KOPT-K1 (cell line): ENCODE results near the gene TSHZ3.

Experiments used
- H3K27ac ChIP-seq: fragments of 200-600 bp; sonication (generic); 2 replicates; pipeline ENCODE4 v1.5.1; 2016; ENCODE audit warnings: antibody characterized with exemption, mild to moderate bottlenecking, low read depth, low read length; ENCODE audit not compliant: poor library complexity, severe bottlenecking
- H3K36me3 ChIP-seq: fragments of 200-600 bp; sonication (generic); 2 replicates; pipeline ENCODE4 v1.5.1; 2017; ENCODE audit warnings: antibody characterized with exemption, mild to moderate bottlenecking, low read length, moderate library complexity; ENCODE audit not compliant: insufficient read depth
- H3K9me3 ChIP-seq: fragments of 200-600 bp; sonication (generic); 2 replicates; pipeline ENCODE4 v1.5.1; 2017; ENCODE audit warnings: antibody characterized with exemption, low read length, mild to moderate bottlenecking; ENCODE audit not compliant: insufficient read depth, poor library complexity, severe bottlenecking

The TSHZ3 gene

DNA sequence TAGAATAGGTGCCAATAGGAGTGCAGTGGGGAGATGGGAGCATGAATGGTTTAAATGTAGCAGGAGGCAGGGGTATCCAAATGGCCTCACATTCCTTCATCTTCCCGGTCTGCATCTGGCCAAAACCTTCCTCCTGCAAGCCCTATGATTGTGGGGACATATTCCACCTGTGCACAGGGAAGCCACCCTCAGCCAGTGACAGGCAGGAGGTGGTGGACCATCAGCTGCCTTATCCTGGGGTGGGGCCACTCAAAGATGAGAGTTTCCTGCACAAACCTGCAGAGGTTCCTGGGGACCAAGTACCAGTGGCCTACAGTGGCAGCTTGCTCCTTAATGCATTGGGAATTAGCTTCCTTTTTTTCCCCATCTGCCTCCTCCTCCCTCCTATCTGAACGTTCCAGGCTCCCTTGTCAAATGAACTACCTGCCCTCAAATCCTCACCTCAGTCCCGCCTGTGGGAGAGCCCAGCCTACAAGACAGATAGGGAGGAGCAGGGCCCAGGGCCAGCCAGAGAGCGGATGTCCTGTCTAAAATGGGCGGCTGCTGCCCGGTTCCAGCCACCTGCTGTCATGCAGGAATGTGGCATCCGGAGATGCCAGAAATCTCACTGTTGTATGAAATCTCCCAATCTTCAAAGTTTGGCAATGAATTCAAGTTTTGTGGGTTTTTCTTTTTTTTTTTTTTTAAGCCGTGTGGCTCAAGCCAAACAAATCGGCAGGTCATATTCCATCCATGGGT is 85.0 kb downstream of the TSHZ3 start:
- H3K27ac ChIP-seq: no peak overlapping the region

GRCh38 chr19:31263328-31263727 is 85.9 kb downstream of the TSHZ3 start:
- no peak overlapping the region for H3K27ac ChIP-seq
- no peaks in the 10 kb centered on the region for H3K36me3 ChIP-seq
- H3K9me3 ChIP-seq: no peaks in the 10 kb centered on the region

More for the DNA sequence above, 85.0 kb downstream of the TSHZ3 start:
- no peaks in the 10 kb centered on the region for H3K36me3 ChIP-seq
- no peaks in the 10 kb centered on the region for H3K9me3 ChIP-seq

DNA sequence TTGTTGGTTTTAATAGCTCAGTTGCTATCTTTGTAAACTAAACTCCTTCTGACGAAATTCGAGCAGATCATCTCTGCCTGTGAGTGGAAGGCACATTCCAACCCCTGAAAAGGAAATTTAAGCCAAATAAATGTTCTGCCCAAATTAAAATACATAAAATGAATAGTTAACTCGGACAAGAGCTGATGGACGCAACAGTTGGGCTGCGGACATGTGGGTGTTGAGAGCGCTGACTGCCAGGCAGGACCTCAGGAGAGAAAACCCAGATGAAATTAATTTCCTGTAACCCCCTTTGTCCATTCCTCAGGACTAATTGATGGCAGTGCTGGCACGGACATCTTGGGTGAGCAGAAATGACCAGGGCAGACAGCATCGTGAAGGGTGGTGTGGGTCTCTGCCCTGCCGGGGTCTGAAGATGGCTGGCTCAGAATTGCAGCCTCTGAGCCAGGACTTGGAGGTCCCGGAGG is 86.5 kb downstream of the TSHZ3 start:
- Histone ChIP-seq H3K9me3 (no peaks in the 10 kb centered on the region), H3K36me3 (no peaks in the 10 kb centered on the region), H3K27ac (no peak overlapping the region)

- Histone ChIP-seq H3K9me3 (no peaks in the 10 kb centered on the region), H3K27ac (no peak overlapping the region), H3K36me3 (no peaks in the 10 kb centered on the region)
Observed at GRCh38 chr19:31261603-31262212, 87.5 kb downstream of the TSHZ3 start.

GRCh38 chr19:31261019-31261602 is 88.1 kb downstream of the TSHZ3 start:
- H3K9me3 ChIP-seq: no peaks in the 10 kb centered on the region
- H3K27ac ChIP-seq: no peak overlapping the region
- H3K36me3 ChIP-seq: no peaks in the 10 kb centered on the region

DNA sequence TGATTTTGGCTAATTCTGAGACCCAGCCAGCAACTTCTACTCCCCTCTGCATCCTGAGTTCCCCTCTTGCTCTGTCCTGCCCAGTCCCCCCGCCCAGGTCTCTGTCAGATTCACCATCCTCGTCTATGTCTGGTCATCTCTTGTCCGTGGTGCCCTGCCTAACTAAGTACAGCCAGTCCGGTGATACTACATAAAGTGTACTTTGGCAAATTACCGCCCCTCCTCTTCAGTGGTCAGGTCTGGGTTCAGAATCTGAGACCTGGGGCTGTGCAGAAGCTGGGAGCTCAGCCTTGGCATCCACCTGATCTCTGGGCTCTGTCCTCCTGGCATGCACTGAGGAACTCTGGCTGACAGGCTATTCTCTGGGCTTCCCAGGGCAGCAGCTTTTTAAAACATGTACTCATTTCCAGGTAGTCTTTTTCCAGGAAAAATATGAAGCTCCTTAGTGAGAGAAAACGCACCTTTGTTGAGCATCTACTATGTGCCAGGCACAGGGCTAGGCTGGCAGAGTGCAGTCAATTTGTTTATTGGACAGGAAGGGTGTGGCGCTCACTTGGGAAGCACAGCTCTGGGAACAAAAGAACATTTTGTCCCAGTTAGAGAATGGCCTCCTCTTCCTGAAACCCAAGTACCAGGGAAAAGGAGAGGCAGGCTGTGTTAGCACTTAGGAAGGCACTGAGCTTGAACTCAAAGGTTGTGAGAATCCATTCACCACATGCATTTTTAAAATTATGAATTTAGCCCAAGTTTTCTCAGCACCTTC is 88.9 kb downstream of the TSHZ3 start:
- no peaks in the 10 kb centered on the region for H3K36me3 ChIP-seq
- H3K27ac ChIP-seq: no peak overlapping the region
- no peaks in the 10 kb centered on the region for H3K9me3 ChIP-seq

- Histone ChIP-seq H3K27ac (no peak overlapping the region), H3K36me3 (no peaks in the 10 kb centered on the region), H3K9me3 (no peaks in the 10 kb centered on the region)
Observed at GRCh38 chr19:31258211-31259052, 90.8 kb downstream of the TSHZ3 start.

DNA sequence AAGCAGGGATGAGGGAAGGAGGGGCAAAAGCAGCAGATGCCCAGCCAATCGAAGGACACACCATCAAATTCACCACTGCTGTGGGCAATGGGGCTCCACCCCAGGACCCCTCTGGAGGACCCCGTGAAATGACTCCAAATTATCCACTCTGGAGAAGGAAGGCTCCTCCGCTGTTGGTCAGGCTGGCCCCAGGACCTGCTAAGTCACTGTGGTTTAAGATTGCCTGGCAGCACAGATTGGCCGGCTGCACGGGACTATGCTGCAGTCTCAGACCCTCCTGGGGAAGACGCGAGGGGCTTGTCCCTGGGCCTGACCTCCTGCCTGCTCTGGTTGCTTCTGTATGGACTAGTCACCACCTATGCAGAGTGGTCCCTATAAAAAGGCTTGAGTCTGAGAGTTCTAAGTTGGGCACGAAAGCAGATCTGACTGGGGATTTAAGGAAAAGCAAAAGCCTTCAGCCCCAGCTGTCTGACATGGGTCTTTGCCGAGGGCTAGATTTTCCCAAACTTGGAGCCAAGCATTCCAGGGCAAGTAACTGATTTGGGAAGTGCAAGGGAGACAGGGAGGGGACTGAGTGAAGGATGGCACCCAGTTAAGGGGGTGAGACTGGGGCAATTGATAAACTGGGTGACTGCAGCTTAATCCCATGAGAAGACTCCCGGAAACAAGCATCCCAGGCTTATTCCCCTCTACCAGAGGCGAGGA is 91.7 kb downstream of the TSHZ3 start:
- Histone ChIP-seq H3K36me3 (no peaks in the 10 kb centered on the region), H3K27ac (no peak overlapping the region), H3K9me3 (no peaks in the 10 kb centered on the region)

DNA sequence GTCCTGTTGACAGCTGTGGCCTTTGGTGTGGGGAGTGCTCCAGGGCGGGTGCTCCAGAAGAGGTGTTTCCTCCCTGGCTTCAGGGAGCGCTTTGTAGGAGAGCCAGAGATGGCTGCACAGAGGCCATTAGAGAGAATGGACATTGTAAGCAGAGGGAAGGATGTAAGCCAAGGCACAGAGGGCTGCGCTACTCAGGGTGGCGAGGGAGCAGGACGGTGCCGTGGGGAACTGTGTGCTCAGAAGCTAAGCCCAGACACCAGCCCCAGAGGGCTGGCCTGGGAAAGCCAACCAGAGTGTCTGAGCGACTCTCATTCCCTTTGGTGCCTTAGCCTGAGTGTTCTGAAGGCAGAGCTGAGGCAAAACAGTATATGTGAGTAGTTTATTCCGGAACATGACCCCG is 92.2 kb downstream of the TSHZ3 start:
- no peaks in the 10 kb centered on the region for H3K36me3 ChIP-seq
- no peak overlapping the region for H3K27ac ChIP-seq
- no peaks in the 10 kb centered on the region for H3K9me3 ChIP-seq

- no peak overlapping the region for H3K27ac ChIP-seq
- no peaks in the 10 kb centered on the region for H3K9me3 ChIP-seq
- H3K36me3 ChIP-seq: no peaks in the 10 kb centered on the region
Observed at GRCh38 chr19:31256593-31256960, 92.7 kb downstream of the TSHZ3 start.

DNA sequence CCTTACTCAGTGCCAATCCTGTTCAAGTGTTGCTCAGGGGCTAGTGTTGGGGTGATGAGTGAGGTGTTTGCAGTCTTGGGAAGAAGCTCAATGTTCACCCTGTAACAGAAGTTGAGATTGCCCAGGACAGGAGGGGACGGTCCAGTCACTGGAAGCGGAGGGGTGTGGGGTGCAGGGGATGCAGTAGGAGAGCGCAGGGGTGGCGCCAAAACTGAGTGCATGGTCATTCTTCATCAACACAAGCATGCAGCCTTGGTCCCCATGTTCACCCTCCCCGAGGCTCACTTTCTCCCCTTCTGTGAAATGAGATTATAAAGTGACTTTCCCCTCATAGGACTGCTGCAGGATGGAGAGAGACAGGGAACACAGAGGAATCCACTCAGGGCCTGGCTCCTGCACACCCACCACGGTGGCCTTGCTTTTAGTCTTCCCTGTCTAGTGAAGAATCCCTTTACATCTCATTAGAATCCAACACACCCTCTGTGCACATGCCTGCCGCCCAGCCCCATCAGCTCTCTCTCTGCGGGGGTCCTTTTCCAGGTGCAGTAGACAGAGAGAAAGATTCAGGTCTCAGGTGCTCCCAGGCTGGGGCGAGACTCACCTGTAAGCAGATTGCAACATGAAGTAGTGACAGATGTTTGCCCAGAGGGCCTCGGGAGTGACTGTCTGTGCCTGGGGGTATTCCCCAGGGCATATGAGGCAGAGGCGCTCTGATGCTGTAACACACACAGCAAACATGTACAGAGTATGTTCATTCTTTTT is 93.2 kb downstream of the TSHZ3 start:
- Histone ChIP-seq H3K27ac (no peak overlapping the region), H3K9me3 (no peaks in the 10 kb centered on the region), H3K36me3 (no peaks in the 10 kb centered on the region)

- no peaks in the 10 kb centered on the region for H3K9me3 ChIP-seq
- no peaks in the 10 kb centered on the region for H3K36me3 ChIP-seq
- no peak overlapping the region for H3K27ac ChIP-seq
Observed at GRCh38 chr19:31255174-31255799, 93.9 kb downstream of the TSHZ3 start.

DNA sequence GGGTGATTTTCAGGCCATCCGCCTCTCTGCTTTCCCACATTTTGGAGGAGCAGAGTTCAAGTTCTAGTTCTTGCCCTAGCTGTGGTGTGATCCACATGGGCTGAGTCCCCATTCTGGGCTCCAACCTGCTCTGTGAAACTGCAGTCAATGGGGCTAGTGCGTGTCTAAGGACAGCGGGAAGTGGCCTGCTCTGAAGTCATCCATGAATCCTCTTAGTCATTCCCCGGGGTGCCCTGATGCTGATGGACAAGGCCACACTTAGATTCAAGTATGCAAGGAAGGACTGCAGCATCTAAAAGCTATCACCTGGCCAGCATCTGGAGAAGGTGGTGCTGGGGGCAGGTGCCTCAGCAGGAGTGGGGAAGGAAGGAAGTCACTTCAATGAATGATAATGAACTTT is 94.6 kb downstream of the TSHZ3 start:
- no peaks in the 10 kb centered on the region for H3K36me3 ChIP-seq
- H3K27ac ChIP-seq: no peak overlapping the region
- H3K9me3 ChIP-seq: no peaks in the 10 kb centered on the region
